ENCODE data around the gene RAC2.

Gene RAC2

GRCh38 chr22:37244114-37244921 is at the start of gene RAC2:
TSS of gene RAC2 (minus strand) at chr22:37244269. CDS start at chr22:37244148, 121 bp downstream.
- peak; percentile 82 to 86 for DNase-seq (ENCODE audit: low read depth in 2 of 2)

GRCh38 chr22:37293172-37293571 is 49.1 kb upstream of the RAC2 start:
- DNase-seq (ENCODE audit: low read depth in 2 of 2): no peak

DNA sequence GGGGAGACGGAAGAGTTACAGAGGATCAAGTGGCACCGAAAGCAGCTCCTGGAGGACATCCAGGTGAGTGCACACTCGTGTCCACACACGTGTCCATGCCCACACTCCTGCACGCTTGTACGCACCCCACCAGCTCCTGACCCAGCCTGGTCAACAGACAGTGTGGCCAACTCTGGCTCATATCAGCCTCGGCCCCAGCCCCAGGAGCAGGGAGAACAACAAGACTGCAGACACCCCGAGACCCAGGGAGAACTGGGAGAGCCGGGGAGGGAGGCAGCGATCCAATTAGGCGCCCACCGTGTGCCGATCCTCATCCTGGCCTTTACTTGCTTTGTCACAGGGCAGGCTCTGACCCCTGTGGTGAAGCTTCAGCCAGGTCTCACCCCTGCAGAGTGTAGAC is 48.6 kb upstream of the RAC2 start:
- DNase-seq (ENCODE audit: low read depth in 2 of 2): no peak

DNA sequence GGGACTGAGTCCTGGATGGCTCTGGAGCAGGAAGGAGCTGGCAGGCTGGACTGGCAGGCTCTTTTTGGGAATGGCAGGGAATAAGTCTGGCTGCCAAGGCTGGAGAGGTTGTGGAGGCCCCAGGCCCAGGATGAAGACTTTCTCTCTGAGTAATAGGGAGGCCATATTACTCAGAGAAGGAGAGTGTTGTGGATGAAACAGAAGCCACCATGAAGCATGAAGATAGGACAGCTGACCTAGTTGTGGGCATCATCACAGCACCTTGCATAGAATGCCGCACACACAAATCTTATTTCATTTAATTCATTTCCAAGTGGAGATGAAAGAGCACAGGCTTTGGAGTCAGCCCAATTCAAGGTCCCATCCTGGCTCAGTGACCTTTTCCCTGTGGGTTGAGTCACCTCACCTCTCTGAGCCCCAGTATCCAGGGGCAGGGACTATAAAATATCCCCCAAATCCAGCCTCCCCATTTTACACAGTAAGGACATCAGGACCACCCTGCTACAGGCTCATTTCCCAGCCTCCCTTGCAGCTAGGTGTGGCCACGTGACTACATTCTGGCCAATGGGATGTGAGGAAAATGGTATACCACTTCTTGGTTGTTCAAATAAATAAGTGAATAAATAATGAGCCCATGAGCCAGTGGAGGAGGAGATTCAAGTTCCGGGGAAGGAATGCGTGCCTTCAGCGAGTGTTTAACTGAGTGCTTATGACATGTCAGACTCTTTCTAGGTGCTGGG is 47.7 kb upstream of the RAC2 start:
- no peak for DNase-seq (ENCODE audit: low read depth in 2 of 2)

GRCh38 chr22:37290737-37291136 is 46.7 kb upstream of the RAC2 start:
- no peak for DNase-seq (ENCODE audit: low read depth in 2 of 2)

GRCh38 chr22:37289156-37289735 is 45.2 kb upstream of the RAC2 start:
- DNase-seq (ENCODE audit: low read depth in 2 of 2): no peak

DNA sequence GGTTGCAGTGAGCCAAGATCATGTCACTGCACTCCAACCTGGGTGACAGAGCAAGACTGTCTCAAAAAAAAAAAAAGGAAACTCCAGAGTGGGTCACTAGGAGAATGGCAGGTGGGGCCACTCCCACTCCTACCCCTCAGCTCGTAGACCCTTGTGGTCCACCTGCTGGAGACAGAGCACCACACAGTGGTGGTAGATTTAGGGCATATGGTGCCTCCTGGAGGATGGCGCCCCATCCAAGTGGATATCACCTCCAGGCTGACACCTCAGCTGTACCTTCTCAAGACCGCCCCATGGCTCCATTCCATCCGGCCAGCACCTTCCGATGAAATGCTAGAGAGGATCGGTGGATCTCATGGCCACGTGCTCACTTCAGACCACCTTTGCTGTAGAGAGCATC is 44.5 kb upstream of the RAC2 start:
- DNase-seq (ENCODE audit: low read depth in 2 of 2): no peak

GRCh38 chr22:37287550-37287951 is 43.5 kb upstream of the RAC2 start:
- no peak for DNase-seq (ENCODE audit: low read depth in 2 of 2)

DNA sequence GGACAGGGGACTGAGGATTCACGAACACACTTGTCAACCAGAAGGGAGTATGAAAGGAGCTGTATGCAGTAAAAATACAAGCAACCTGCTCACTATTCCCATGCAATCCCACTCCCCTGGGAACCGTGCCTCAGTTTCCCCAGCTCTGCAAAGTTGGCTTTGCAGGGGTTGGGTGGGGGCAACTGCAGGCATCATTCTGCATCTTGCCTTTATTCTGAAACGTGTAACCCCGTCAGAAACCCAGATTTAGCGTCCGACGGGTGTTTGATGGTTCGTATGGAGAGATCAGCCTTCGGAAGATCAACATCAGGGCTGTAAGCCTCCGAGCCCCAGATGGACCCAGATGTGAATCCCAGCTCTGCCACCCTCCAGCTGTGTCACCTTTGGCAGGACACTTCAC is 41.9 kb upstream of the RAC2 start:
- DNase-seq (ENCODE audit: low read depth in 2 of 2): no peak

- DNase-seq (ENCODE audit: low read depth in 2 of 2): peak in 1 of 2 donors; percentile 41
Measured at GRCh38 chr22:37284805-37285355, 40.8 kb upstream of the RAC2 start.

GRCh38 chr22:37284126-37284804 is 40.2 kb upstream of the RAC2 start:
- DNase-seq (ENCODE audit: low read depth in 2 of 2): no peak

- peak in 1 of 2 donors; percentile 71 for DNase-seq (ENCODE audit: low read depth in 2 of 2)
Measured at GRCh38 chr22:37283393-37283937, 39.4 kb upstream of the RAC2 start.

GRCh38 chr22:37282385-37282677 is 38.3 kb upstream of the RAC2 start, which contains the start of gene CYTH4:
TSS of gene CYTH4 (plus strand) at chr22:37282508. CDS start at chr22:37282570, 62 bp downstream.
- peak; percentile 60 to 71 for DNase-seq (ENCODE audit: low read depth in 2 of 2)

DNA sequence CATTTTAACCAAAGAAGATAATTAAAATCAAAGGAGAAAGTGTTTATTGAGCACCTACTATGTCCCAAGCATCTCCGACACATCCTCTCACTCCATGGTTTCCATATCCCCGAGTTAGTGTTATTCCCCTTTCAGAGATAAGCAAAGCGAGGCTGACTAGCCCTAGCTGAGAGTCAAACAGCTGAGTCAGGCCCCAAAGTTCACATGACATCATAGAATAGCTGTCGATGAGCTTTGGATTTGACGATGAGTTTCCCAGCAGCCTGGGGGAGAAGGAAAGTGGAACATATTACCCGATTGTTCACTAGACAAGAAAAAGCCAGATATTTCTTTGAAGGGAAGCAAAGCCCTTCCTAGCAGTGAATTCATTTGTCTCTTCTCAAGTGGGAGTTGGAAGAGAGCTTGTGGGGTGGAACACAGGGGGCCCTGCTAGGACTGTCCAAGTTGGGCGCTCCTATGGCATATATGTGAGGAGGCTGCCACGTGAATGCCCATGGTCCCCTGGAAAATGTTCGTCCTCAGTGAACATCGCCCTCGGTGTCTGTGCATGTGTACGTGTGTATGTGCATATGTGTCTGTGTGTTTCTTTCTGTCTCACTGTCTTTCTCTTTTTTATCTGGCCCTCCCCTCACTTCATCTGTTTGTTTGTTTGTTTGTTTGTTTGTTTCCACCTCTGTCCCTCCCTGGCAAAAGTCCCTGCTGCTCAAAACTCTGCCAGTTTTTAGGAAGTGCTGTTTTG is 37.7 kb upstream of the RAC2 start:
- no peak for DNase-seq (ENCODE audit: low read depth in 2 of 2)

DNA sequence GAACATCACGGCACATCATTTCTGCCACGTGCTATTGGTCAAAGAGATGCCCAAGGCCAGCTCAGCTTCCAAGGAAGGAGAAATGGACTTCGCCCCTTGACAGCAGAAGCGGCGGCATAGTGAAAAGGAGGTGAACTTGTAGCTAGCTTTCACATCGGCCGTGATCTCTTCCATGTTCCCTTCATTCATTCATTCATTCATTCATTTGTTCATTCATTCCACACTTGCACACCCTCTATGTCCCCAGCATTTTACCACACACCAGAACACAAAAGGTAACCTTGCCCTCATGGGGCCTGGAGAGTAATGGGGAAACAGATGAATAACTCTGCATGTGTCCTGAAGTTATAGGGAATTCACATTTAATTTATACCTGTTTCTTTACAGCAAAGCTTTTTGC is 37.1 kb upstream of the RAC2 start:
- no peak for DNase-seq (ENCODE audit: low read depth in 2 of 2)

DNA sequence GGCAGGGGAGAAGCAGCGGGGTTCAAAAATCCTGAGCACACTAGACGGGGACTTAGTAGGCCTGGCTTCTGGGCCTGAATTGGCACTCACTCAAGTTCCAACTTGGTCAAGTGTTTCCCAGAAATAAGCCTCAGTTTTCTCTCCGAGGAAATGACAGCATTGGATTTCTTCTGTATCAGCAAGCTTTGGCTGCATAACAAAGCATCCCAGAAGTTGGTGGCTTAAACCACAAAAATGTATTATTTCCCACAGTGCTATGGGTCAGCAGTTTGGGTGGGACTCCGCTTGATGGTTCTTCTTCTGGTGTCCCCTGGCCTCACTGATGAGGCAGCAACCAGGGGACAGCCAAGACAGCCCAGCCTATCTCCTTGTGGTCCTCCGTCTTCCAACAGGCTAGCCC is 36.6 kb upstream of the RAC2 start:
- DNase-seq (ENCODE audit: low read depth in 2 of 2): no peak

GRCh38 chr22:37279331-37280181 is 35.5 kb upstream of the RAC2 start:
- DNase-seq (ENCODE audit: low read depth in 2 of 2): no peak

DNA sequence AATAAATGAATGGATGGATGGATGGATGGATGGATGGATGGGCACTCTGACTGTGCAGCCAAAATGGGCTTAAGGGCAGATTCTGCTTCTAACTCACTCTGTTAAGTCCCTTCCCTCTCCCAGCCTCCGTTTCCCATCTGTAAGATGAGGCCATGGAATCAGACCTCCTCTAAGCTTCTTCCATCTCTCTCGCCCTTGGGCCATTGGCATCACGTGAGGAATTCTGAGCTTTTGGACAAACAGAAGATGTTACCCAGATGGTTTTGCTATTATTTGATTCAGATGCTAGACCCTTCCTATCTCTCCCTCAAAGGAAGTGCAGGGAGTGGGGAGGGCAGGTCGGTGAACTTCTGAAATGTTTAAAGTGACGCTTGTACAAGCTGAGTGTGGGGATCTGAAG is 34.2 kb upstream of the RAC2 start:
- DNase-seq (ENCODE audit: low read depth in 2 of 2): no peak

GRCh38 chr22:37277384-37277783 is 33.3 kb upstream of the RAC2 start:
- no peak for DNase-seq (ENCODE audit: low read depth in 2 of 2)

DNA sequence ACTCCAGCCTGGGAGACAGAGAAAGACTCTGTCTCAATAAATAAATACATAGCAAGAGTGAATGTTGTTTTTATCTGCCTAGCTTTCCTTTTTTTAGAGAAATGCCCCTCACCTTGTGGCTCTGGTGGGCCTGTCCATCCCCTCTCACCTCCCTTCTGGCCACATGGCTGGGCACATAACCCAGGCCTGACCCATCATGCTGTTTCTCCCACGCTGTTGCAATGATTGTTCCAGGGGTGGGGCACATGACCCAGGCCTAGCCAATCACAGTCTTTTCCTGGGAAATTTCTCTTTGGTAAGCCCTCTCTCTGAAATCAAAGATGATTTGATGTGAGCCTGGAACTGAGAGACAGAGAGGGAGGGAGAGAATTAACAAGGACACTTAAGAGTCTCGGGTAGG is 32.7 kb upstream of the RAC2 start:
- no peak for DNase-seq (ENCODE audit: low read depth in 2 of 2)

Measured in stimulated activated CD4-positive, alpha-beta T cell treated with anti-CD3 and anti-CD28 coated beads, Interleukin-1b, Interleukin-23, amount 100 ng/mL, for 4 hours (primary cell).